IMR-90 (cell line): ENCODE measurements around the gene THPO.
A peak's percentile ranks its signal among the peaks of the same experiment; 100 is the strongest.

Experiments
- CEBPB ChIP-seq: IDR thresholded peaks from 2 replicates; pipeline ENCODE4 v1.6.1; 2012; ENCODE audit warnings: low read depth, low read length, improper control_type of control experiment
- CTCF ChIP-seq: conservative IDR thresholded peaks from 2 replicates; pipeline ENCODE4 v1.5.1; 2012; ENCODE audit warnings: mild to moderate bottlenecking, low read depth, low read length, improper control_type of control experiment
- FOS ChIP-seq: fragments of 150-350 bp; IDR thresholded peaks from 2 replicates; pipeline ENCODE4 v1.6.1; 2016; ENCODE audit warnings: low read depth, low read length
- MAZ ChIP-seq: IDR thresholded peaks from 2 replicates; pipeline ENCODE4 v1.6.1; 2012; ENCODE audit warnings: low read depth, mild to moderate bottlenecking, low read length, improper control_type of control experiment, moderate library complexity, borderline replicate concordance
- MXI1 ChIP-seq: IDR thresholded peaks from 2 replicates; pipeline ENCODE4 v1.6.1; 2012; ENCODE audit warnings: low read depth, mild to moderate bottlenecking, low read length, moderate library complexity, borderline replicate concordance
- NFE2L2 ChIP-seq: fragments of 150-350 bp; IDR thresholded peaks from 2 replicates; pipeline ENCODE4 v1.6.1; 2016; ENCODE audit warnings: low read depth, mild to moderate bottlenecking, low read length
- POLR2A ChIP-seq: IDR thresholded peaks from 2 replicates; pipeline ENCODE4 v1.6.1; 2012; ENCODE audit warnings: mild to moderate bottlenecking, low read depth, low read length
- RAD21 ChIP-seq: IDR thresholded peaks from 2 replicates; pipeline ENCODE4 v1.6.1; 2012; ENCODE audit warnings: low read length, improper control_type of control experiment
- RFX5 ChIP-seq: IDR thresholded peaks from 2 replicates; pipeline ENCODE4 v1.8.0; 2012; ENCODE audit warnings: low read depth, mild to moderate bottlenecking, low read length, moderate library complexity
- SMC3 ChIP-seq: fragments of 150-350 bp; IDR thresholded peaks from 2 replicates; pipeline ENCODE4 v1.6.1; 2016; ENCODE audit warnings: low read depth, mild to moderate bottlenecking, antibody characterized with exemption, low read length, moderate library complexity
- USF2 ChIP-seq: fragments of 150-350 bp; IDR thresholded peaks from 2 replicates; pipeline ENCODE4 v1.6.1; 2017; ENCODE audit warnings: mild to moderate bottlenecking, antibody characterized with exemption, low read length, low read depth
- TF ChIP-seq, protein P1 (sequence below): fragments of 150-350 bp; IDR thresholded peaks from 2 replicates; pipeline ENCODE4 v1.6.1; 2016; ENCODE audit warnings: low read depth, mild to moderate bottlenecking, low read length, moderate library complexity, borderline replicate concordance

DNA sequence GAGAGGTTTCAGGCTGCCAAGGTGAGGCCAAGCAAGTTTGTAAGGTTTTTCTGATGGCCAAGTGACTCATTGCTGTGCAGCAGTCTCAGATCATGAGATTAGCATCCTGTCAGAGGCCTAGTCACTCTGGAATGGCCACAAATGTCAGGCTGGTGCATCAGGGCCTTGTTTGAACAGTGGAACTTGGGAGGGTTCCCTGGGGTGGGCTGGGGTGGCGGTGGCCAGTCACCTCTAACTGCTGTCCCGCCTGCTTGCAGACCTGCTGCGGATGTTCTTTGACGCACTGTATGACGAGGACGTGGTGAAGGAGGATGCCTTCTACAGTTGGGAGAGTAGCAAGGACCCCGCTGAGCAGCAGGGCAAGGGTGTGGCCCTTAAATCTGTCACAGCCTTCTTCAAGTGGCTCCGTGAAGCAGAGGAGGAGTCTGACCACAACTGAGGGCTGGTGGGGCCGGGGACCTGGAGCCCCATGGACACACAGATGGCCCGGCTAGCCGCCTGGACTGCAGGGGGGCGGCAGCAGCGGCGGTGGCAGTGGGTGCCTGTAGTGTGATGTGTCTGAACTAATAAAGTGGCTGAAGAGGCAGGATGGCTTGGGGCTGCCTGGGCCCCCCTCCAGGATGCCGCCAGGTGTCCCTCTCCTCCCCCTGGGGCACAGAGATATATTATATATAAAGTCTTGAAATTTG lies 43.4 kb downstream of the THPO start:
- TF ChIP-seq POLR2A (no peak), CTCF (no peak), RFX5 (no peak), USF2 (no peak), CEBPB (no peak), SMC3 (no peak), FOS (peak; percentile 57; the same call in 1 of the 2 replicates), MAZ (0 out of 2 replicates have a peak, but pooled peaks have one; percentile 20), MXI1 (no peak), NFE2L2 (no peak), RAD21 (no peak)
- TF ChIP-seq, protein P1, sequence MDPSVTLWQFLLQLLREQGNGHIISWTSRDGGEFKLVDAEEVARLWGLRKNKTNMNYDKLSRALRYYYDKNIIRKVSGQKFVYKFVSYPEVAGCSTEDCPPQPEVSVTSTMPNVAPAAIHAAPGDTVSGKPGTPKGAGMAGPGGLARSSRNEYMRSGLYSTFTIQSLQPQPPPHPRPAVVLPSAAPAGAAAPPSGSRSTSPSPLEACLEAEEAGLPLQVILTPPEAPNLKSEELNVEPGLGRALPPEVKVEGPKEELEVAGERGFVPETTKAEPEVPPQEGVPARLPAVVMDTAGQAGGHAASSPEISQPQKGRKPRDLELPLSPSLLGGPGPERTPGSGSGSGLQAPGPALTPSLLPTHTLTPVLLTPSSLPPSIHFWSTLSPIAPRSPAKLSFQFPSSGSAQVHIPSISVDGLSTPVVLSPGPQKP = no peak
